Renal cortical epithelial cell (primary cell): ENCODE data around the gene LAPTM4A. TPM values are rescaled to one million over a fixed set of nuclear protein-coding genes. Genes with fewer than 3 reads are reported as not detected.
A peak's percentile ranks its signal among the peaks of the same experiment; 100 is the strongest.
"Not testable (repeated sequence)": the region's sequence is repeated elsewhere in the genome, so short reads cannot be mapped to it uniquely, and the experiment has no call there.

Experiments used
- DNase-seq: peaks from one replicate; pipeline ENCODE4 v3.0.0-alpha.2; 2011; ENCODE audit warnings: low read depth
- total RNA-seq: library from RNA; depleted of rRNA; stranded (reverse); fragments of >200 nt; gene quantifications from 2 replicates; pipeline ENCODE4 v1.2.3, GENCODE V29; 2014

The LAPTM4A gene
- total RNA-seq, 1 donor from 2014 or later: 357 TPM

DNA sequence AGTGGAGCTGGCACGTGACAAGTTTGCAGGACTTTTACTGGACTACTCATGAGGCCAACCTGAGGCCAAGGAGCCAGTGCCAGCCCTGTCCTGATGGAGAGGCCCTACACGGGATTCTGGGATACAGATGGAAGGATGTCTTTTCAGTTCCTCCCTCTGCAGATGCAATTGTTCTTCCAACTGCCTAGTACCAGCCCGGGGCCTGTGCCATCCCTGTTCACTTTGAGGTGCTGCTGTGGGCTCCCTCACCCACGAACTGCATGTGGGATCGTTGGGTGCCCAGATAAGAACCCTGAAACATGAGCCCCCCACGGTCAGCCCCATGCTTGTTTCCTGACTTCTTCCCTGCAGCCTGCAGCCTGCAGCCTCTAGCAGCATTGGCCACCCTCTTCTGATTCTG, 25.3 kb upstream of the LAPTM4A start:
- DNase-seq: no peak

DNA sequence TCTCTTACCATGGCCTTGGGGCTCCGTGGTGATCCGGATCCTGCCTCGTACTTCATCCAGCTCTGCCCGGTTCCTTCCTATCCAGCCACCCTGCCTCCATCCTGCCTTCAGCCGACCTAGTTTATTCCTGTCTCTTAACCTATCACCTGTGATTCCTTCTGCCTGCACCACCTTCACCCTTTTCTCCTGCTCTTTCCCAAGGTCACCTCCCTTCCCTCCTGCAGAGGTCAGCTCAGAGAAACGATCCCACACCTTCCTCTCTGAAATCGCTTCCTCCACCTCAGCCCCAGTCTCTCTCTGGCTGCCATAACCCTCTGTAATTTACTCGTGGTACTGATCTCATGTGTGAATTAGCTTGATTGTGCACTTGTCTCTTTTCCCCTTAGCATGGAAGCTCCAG, 23.5 kb upstream of the LAPTM4A start:
- DNase-seq: no peak

DNA sequence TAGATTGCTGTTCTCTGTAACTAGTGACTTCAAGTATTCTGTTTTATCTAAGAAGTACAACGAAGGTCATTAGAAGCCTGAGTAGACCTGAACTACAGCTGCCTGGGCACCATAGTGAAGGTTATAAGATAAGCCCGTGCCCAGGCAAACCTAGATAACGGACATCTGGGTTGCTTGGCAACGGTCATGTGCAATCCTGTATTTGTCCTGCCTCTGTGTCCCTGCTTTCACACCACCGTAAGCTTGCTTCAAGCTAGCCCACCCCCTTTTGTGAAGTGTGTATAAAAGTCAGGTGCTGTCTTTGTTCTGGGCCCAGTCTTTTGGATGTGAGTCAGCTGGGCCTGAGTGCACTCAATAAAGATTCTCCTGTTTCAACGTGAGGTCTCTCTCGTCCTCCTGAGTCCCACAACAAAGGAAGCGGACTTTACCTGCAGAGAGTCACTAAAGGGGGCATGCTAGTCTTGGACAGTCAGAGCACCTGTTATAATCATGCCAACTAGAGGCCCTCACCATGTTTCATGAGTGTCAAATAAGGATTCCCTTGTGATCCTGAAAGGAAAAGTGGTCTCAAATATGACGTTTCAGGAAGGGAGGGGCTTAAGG, 22.7 kb upstream of the LAPTM4A start:
- not testable (repeated sequence) for DNase-seq

DNA sequence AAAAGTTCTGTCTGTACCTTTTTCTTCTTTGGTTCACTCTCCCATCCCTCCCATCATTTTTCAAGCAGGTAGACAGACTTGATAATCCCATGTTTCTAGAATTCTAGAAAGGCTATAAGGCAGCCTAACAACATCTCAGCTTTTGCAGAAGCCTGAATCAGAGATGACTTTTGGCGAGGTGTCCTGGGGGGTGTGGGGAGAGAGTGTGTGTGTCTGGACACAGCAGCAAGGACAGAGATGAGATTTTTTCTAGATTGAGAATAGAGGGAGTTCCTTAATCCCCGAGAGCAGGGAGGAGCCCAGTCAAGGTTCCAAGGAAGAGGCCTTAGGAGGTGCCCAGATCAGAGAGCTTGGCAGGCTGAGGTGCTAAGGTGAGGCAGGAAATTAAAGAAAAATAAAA, 22.0 kb upstream of the LAPTM4A start:
- DNase-seq: no peak

DNA sequence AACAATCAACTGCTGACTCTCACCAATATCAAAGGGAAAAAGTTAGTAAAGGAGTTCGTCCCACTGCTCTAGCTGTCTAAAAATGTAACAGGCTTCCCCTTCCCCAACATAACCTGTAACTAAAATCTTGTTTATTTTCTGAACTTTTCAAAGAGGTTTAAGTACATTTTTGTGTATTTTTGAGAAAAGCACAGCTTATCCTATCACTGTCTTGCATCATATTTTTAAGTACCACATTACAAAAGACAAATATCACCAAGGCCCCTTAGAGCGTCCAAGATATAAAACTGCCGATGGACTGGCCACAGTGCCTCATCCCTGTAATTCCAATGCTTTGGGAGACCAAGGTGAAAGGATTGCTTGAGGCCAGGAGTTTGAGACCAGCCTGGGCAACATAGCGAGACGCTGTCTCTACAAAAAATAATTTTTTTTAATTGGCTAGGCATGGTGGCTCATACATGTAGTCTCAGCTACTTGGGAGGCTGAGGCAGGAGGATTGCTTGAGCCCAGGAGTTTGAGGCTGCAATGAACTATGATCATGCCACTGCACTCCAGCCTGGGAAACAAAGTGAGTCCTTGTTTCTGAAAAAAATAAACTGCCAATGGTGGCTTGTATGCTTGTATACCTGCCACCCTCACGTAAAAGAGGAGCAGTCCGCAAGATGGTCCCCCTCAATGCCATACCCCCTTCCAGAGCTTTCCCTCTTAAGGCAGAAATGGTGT, 21.2 kb upstream of the LAPTM4A start:
- no peak for DNase-seq

DNA sequence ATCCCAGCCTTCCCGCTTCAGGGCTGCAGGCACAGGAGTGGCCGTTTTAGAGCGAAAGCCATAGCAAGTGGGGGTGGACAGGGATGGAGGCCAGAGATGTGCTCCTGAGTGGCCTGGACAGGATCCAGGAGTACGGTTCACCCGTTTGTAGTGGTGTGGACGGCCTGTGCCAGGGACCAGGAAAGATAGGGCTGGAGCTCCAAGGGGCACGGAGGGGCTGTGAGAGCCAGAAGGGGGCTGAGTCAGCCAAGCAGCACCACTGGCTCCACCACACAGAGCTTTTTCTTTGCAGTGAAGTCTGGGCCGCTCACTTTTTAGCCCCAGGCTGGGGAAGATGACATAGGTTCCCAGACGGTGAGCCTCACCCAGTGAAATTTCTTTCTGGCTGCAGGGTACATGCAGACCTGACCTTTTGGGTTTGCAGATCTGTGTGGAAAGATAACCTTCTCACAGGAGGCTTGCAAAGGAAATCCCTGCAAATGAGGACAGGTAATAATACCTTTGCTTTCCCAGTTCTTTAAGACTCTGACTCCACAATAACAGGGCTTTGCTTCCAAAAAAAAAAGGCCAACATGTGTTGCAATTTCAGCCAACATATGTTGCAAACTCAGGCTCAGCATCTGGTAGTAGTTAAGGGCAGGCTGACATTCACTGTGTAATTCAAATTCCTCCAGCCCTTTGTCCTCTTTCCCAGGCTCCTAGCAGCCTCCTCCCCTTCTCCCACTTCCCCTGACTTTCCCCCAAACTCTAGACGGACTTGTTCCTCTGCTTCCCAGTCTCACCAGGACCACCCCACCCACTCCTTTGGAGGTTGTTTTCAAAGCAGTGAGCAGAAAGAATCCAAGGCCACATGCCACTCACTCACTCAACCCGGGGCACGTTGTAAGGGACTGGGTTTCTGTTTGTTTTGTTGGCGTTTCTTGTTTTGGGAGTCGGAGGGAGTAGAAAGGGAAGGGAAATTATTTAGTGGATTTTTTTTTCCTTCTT, 20.3 kb upstream of the LAPTM4A start:
- DNase-seq: peak; percentile 58

DNA sequence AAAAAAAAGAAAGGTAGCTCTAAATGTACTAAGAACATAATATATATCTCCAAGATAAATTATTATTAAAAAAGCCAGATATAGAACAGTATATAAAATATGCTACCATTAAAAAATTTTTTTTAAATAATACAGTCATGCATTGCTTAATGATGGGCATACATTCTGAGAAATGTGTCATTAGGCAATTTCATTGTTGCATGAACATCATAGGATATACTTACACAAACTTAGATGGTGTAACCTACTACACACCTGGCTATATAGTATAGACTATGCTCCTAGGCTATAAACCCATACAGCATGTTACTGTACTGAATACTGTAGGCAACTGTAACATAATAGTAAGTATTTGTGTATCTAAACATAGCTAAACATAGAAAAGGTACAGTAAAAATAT, 18.3 kb upstream of the LAPTM4A start:
- no peak for DNase-seq

DNA sequence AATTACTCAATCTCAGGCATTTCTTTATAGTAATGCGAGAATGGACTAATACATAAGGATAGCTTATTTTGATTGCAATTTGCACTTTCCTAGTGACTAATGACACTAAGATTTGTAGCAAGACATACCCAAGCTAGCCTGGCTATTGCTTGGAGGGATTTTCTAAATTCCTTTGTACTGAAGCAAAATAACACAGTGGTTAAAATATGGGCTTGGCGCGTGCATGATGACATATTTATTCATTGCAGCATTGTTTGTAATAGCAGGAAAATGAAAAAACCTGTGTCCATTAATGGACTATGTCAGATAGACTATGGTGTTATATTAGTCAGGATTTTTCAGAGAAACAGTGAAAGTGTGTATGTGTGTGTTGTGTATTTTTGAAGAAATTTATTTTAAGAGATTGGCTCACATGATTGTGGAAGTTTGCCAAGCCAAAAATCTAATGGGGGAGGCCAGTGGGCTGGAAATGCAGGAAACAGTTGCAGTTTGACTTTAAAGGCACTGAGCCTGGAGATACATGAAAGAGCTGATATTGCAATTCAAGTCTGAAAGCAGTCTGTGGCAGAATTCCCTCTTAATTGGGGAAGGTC, 16.7 kb upstream of the LAPTM4A start:
- peak; percentile 85 for DNase-seq

DNA sequence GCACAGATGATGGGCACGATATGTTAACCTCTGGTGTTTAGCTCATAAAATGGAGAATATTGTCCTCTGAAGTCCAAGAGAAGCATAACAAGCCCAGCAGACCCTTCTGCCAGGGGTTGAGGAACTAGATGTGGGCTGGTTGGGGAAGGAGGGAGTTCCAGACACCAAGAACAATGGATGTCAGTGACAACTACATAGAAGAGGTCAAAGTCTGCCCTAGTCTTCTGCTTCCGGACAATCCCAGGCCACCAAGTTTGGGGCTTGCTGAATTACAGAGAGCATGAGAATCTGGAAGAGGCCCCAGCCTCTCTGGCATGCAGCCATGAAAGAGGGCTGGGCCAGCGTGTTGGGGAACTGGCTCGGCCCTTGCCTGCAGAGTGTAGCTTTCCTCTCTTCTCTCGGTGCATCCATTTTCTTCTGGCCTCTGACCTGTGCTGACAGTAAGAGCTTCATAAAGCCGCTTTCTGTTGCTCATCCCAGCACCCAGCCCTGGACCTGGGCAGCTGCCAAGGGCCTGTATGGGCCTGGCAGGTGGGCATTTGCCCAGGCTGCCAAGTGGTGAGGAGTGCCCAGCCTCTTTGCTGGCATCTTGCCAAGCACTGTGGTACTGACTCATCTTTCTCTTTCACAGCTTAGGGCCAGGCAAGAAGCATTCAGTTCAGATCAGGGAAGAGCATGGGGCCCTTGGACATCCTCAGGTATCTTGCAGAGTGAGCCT, 14.6 kb upstream of the LAPTM4A start:
- peak; percentile 89 for DNase-seq

DNA sequence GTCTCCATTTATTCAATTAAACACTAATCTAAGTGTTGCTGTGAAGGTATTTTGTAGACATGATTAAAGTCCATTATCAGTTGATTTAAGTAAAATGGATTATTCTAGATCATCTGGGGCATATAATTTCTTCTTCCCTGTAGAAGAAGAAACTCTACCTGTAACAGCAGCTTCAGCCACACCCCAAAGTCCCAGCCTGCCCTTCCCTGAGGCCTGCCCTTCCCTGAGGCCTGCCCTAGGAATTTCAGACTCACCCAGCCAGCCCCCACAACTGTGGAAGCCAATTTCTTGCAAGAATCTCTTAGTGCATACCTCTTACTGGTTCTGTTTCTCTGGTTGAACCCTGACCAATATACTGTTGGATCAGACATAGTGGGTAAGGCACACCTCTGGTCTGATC, 13.4 kb upstream of the LAPTM4A start:
- DNase-seq: no peak

DNA sequence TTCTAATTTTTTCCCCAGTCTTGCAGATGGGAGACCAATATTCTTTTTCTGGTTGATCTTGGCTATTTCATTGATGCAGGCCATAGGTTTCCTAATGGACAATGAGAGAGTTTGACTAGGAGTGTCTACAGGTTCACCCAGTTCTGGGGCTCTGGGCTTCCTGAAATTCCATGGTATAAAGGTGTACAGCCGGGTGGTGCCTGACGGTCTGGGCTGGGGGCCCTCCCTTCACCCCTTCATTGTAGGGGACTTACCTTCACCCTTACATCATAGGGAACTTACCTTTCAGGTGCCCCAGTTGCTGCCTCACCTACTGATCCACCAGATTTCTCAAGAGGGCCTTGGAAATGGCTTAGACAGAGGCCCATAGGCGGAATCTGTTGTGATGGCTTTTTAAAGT, 13.0 kb upstream of the LAPTM4A start:
- DNase-seq: no peak

DNA sequence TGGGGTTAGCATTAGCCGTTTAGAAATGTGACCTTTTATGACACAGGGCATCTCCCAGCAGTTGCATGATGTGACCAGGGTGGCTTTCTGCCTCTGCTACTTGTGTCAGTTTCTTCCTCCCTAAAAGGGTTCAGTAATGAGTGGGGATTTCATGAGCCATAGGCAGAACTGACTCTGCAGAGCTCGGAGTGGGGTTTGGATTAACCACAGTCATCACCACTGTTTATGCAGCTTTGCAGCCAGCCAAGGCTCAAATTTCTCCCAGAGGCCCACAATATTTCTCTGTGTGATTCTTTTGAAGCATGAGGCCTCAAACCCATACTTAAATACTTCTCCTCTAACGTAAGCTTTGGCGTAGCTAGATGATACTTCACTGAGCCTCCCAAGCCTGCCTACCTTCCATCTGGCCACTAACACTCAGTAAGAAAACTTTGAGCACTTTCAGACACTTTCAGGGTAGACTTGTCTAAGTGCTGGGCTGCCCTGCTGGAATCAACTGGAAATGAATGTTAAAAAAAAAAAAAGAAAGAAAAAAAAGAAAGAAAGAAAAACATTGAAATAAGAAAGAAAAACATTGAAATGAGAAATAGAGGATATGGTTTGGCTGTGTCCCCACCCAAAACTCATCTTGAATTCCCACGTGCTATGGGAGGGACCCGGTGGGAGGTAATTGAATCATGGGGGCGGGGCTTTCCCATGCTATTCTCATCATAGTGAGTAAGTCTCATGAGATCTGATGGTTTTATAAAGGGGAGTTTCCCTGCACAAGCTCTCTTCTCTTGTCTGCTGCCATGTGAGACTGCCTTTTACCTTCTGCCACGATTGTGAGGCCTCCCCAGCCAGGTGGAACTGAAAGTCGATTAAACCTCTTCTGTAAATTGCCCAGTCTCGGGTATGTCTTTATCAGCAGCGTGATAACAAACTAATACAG, 11.5 kb upstream of the LAPTM4A start:
- no peak for DNase-seq

DNA sequence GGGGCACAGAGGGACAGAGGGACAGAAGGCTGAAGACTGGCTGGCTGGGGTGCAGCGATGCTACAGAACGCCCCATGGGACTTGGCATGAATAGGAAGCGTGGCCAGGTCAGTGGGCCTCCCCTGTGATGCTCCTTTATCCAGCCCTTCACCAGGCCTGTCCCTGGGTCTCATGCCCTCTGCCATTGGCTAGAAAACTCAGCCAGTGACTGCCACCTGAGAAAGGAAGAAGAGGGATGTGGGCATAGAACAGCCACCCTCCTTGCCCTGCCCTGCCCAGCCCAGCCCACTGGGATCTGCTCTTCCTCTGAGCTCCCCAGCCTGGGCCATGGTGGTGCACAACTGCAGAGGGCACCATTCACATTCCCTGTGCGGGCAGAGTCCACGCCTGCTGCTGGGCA, 10.5 kb upstream of the LAPTM4A start:
- no peak for DNase-seq

DNA sequence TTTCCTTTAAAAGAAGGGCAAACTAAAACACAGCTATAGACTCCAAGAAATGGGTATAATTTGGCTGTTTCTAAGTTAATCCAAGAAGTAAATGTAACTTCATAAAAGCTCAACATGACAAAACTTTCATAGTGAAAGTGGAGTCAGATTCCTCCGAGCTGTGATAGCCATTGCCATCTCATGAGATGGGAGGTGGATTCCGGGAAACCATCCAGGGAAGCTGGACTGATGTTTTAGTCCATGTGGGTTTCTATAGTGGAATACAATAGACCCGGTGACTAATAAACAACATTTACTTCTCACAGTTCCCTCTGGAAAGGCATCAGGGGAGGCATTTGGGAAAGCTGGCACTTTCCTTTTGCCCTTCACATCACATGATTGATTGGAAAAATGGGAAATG, 10.0 kb upstream of the LAPTM4A start:
- no peak for DNase-seq

DNA sequence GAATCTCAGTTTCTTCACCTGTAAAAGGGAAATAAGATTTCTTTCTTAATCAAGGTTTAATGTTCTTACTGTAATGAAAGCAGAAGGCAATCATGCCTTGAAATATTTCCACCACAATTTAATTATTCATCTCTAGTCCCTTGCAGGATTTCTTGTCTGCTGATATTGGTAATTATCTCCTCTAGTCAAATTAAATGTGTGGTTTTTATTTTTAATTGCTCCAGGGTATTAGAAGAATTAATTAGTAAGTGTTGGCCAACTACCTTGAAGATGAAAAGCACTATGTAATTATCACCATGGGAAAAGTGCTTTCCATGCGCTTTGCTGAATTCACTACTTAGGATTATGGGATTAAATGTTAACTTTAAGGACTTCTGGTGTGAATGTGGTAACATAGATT, 8.7 kb upstream of the LAPTM4A start:
- DNase-seq: no peak

DNA sequence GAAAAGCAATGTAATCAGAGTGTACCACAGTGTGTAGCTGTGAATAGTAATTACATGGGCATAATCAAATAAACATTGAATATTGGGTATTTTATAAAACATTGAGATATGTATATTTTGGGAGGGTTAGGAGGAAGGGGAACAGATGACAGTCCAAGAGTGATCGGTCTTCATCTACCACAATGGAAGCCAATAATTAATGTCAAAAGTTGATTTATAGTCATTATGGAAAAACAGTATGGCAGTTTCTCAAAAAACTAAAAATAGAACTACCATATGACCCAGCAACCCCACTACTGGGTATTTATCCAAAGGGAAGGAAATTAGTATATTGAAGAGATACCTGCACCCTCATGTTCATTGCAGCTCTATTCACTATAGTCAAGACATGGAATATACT, 5.8 kb upstream of the LAPTM4A start:
- no peak for DNase-seq

DNA sequence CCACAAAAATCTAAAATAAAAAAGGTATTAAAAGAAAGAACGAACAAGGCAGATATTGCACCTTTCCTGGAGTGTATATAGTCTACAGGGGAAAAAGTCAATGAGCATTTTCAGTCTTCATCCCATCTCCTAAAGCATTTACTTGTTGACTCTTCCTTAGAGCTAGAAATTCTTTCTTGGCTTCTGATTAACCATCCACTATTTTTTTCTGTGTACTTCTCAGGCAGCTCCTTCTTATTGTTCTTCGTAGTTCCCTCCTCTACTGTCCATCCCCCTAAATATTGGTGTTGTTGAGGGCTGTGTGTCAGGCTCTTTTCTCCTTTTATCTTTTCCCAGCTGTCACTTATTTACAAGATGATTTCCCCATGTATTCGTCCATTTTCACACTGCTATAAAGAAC, 3.5 kb upstream of the LAPTM4A start:
- peak; percentile 83 for DNase-seq

DNA sequence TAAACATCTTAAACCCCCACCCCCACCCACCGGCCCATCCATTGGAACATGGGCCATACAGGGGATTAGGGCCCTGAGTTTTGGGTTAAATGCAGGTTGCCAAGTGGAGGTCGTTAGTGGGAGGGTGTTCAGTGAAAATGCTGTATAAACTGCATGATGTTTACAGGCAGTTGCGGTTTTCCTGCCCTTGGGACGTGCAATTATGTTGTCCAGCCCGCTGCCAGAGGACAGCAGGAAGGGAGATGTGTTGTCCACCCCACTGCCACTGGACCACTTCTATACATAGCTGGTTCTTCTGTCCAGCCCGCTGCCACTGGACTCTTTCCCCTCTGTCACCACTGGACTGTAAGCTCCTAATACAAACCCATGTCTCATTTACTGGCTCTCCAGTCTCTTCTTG, 2.7 kb upstream of the LAPTM4A start:
- DNase-seq: no peak

DNA sequence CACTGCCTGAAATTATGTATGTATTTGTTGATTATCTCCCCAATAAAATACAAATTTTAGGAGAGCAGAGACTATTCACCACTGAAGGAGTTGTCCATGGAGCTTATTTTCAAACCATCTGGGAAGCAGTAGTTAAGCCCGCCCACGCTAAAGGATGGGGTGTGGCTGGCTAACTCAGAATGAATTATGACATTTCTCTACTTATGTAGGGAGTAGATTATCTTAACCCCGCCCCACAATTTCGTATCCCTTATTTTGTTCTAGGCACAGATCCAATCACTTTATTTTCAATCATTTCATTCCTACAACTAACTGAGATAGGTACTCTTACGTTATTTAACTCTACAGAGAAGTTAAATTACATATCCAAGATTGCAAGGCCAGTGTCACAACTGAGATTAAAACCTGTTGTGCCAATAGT, 1.4 kb upstream of the LAPTM4A start:
- peak; percentile 80 for DNase-seq

DNA sequence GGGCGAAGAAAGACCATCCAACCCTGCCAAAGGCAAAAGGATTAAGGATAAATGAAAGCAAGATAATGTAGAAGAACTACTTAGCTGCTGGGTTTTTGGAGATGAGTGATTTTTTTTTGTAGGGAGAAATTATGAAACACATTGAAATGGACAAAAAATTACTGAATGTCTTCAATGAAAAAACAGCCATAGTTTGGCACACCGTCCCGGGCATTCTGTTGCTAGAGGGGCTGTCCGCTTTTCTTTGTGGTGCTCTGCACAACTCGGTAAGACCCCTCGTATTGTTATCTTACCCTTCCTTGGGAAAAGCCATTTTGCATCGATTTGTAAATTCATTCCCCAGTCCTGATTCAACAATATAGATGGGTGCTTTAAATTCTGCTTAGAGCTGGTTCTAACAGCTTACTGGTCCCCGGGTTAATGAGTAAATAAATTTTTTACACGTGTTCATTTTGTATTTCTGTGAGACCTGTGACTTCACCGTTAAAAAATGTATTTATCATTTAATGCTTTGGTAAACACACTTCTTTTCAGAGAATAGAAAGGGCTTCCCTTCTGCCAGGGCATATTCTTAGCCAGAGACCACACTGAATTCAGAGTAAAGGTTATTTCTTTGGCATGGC, 912 bp upstream of the LAPTM4A start:
- DNase-seq: peak; percentile 91
